GM13977 (cell line): Measurements from ENCODE around the gene SMIM35.

Source experiments
- DNase-seq: peaks from one replicate; pipeline ENCODE4 v3.0.0; 2012; ENCODE audit warnings: low spot score
- in situ Hi-C: fragments of 300-500 bp; cut with MboI; formaldehyde crosslinking; loops from one replicate; pipeline ENCODE4 v1.12.0; 2022; ENCODE audit warnings: low sequenced_read_pairs, low pct_unique_long_range_greater_than_20kb, mixed read lengths, inconsistent platforms; ENCODE audit not compliant: unreplicated experiment
- TF ChIP-seq, protein P1 (sequence below): IDR thresholded peaks from 2 replicates; pipeline ENCODE4 v1.5.1; 2012; ENCODE audit warnings: mild to moderate bottlenecking, control low read depth; ENCODE audit not compliant: insufficient read depth; ENCODE audit errors: extremely low read depth, missing control alignments

Gene SMIM35

DNA sequence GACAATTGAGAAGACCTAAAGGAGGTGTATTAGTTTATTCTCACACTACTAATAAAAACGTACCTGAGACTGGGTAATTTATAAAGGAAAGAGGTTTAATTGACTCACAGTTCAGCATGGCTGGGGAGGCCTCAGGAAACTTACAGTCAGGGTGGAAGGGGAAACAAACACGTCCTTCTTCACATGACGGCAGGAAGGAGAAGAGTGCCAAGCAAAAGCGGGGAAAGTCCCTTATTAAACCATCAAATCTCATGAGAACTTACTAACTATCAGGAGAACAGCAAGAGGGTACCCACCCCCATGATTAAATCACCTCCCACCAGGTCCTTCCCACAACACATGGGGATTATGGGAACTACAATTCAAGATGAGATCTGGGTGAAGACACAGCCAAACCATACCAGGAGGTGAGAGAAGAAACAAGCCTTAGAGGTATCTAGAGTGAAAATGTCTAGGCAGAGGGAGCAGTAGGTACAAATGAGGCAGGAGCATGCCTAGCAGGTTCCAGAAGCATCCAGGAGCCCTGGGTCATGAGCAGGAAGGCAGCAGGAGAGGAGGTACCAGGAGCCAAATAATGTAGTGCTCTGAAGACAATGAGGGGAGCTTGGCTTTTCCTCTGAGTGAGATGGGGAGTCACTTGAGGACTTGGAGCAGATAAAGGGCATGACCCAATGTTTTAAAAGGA, 69.0 kb downstream of the SMIM35 start:
- no peak for DNase-seq
- in situ Hi-C loops: no loop called here
- TF ChIP-seq, protein P1, sequence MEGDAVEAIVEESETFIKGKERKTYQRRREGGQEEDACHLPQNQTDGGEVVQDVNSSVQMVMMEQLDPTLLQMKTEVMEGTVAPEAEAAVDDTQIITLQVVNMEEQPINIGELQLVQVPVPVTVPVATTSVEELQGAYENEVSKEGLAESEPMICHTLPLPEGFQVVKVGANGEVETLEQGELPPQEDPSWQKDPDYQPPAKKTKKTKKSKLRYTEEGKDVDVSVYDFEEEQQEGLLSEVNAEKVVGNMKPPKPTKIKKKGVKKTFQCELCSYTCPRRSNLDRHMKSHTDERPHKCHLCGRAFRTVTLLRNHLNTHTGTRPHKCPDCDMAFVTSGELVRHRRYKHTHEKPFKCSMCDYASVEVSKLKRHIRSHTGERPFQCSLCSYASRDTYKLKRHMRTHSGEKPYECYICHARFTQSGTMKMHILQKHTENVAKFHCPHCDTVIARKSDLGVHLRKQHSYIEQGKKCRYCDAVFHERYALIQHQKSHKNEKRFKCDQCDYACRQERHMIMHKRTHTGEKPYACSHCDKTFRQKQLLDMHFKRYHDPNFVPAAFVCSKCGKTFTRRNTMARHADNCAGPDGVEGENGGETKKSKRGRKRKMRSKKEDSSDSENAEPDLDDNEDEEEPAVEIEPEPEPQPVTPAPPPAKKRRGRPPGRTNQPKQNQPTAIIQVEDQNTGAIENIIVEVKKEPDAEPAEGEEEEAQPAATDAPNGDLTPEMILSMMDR: no peak

DNA sequence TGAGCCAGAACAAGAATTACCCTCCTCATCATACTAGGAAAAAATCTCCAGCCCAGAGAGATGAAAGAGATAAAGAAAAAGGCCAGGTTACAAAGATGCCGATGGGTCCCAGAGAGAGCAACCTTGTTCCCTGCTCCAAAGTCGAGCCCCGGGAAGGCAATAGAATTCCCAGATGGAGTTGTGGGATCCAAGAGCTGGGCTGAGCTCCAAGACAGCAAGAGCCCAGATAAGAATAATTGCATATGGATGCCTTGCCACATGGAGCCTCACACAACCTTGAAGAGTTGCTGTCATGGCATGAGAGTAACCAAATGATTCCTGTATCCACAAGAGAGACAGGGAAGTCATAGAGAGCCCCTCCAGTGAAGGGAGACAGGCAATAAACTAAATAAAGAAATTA, 69.7 kb downstream of the SMIM35 start:
- no peak for DNase-seq
- in situ Hi-C loops: no loop called here
- TF ChIP-seq, protein P1: no peak

DNA sequence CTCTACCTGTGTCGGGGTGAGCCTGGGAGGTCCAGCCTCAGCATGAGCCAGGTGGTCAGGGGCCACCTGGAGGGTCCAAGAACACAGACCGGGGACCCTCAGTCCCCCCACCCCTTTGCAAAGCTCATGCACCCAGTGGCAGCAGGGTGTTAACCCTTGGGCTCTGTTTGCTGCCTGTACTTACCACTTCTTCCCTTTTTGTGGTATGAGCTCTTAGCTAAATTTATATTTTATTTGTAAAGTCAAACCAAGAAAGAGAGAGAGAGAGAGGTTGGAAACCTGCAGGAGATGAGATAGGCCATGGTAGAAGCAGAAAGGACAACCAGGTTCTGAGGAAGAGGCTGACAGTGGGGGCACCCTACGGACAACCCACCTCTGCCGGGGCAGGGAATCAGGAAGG, 70.7 kb downstream of the SMIM35 start:
- in situ Hi-C loops: no loop called here
- no peak for DNase-seq
- TF ChIP-seq, protein P1: no peak

DNA sequence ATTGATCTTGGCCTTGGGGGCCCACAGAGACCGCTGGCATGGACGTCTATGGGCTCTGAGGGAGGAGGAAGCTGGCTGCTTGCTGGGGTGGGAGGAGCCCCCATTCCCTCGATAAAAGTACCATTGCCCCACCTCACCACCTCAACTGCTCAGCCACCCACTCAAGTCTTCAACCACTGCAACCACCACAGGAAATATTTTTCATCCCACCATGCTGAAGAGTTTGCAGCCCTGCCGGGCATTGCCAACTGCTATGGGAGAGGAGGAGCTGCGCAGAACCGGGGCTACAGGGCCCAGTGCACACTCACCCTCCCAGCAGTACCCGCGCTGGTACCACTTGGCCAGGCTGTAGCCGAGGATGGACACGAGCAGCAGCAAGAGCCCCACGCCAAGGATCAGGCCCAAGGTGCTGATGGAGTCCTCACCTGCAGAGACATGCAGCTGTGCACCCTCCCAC, 71.3 kb downstream of the SMIM35 start:
- DNase-seq: no peak
- TF ChIP-seq, protein P1: no peak
- in situ Hi-C loops: no loop called here

DNA sequence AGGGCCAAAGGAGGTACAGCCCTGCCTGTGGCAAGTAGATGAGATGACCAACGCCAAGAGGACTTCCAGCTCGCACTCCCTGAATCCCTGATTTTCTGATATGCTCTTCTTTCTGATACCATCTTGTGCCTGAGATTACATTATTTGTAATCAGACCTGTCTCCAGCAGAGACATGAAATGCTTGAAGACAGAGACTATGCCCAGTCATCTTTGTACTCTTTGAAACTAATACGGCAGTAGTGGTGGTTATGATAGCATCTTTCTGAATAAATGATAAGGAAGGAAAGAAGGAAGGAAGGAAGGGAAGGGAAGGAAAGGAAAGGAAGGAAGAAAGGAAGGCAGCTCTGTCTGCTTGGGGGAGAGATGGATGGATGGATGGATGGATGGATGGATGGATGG, 72.7 kb downstream of the SMIM35 start:
- TF ChIP-seq, protein P1: no peak
- in situ Hi-C loops: no loop called here
- DNase-seq: no peak

DNA sequence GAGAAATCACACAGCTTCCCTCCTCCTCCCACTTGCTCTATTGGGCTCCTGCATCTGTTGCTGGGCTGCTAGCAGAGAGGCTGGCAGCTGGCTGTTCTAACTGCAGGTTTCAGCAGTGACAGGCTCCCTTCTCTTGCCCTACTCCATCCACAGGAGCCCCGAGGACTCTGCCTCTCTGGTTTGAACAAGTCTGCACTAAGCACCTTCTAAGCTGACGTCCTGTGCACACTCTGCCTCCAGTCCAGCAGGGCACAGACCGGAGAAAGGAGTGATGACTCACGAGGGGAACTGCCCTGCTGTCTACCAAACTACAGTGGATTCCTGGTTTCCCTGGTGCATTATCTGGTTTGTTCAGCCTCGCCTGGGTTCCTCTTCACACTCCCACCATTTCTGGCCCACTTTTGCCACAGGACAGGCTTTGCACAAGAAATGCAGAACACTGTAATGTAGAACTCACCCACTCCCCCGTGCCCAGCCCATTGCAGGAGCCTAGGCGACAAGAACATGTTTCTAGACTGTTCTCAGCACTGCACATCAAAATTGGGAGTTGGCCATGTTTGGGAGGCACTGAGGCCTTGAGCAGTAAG, 74.6 kb downstream of the SMIM35 start:
- peak; percentile 43 for DNase-seq
- TF ChIP-seq, protein P1: no peak
- in situ Hi-C loops: no loop called here
